Osteoblast (primary cell): ENCODE data around the gene CCDC87. TPM values are rescaled to one million over a fixed set of nuclear protein-coding genes. Genes with fewer than 3 reads are reported as not detected.

Experiments
- DNase-seq: peaks from one replicate; pipeline ENCODE4 v3.0.0; 2011; ENCODE audit warnings: low spot score, mixed read lengths; ENCODE audit not compliant: insufficient read length; ENCODE audit errors: missing footprints
- H2AFZ ChIP-seq: 2 replicates; pipeline ENCODE4 v1.6.0; 2011; ENCODE audit warnings: mild to moderate bottlenecking, low read length
- H3K27ac ChIP-seq: 2 replicates; pipeline ENCODE4 v1.5.1; 2011; ENCODE audit warnings: mild to moderate bottlenecking, low read depth, low read length, moderate library complexity
- H3K27me3 ChIP-seq: 2 replicates; pipeline ENCODE4 v1.6.0; 2012; ENCODE audit warnings: mild to moderate bottlenecking, control low read depth, inconsistent platforms, low read length, moderate library complexity; ENCODE audit not compliant: insufficient read depth
- H3K36me3 ChIP-seq: 2 replicates; pipeline ENCODE4 v1.5.1; 2011; ENCODE audit warnings: mild to moderate bottlenecking, low read length, control low read depth, moderate library complexity; ENCODE audit not compliant: insufficient read depth
- H3K4me1 ChIP-seq: 2 replicates; pipeline ENCODE4 v1.5.1; 2011; ENCODE audit warnings: mild to moderate bottlenecking, low read length, control low read depth, moderate library complexity; ENCODE audit not compliant: insufficient read depth
- H3K4me2 ChIP-seq: 2 replicates; pipeline ENCODE4 v1.6.0; 2011; ENCODE audit warnings: mild to moderate bottlenecking, low read length; ENCODE audit not compliant: insufficient read depth
- H3K4me3 ChIP-seq: fragments of 200-600 bp; sonication (generic); 3 replicates; pipeline ENCODE4 v1.5.1; 2012; ENCODE audit warnings: mild to moderate bottlenecking, low read length, inconsistent platforms; ENCODE audit not compliant: insufficient read depth
- H3K79me2 ChIP-seq: 2 replicates; pipeline ENCODE4 v1.6.0; 2012; ENCODE audit warnings: mild to moderate bottlenecking, low read length, control low read depth, inconsistent platforms; ENCODE audit not compliant: insufficient read depth
- H3K9me3 ChIP-seq: 2 replicates; pipeline ENCODE4 v1.5.1; 2011; ENCODE audit warnings: low read depth, low read length, control low read depth
- H4K20me1 ChIP-seq: 2 replicates; pipeline ENCODE4 v1.6.0; 2012; ENCODE audit warnings: mild to moderate bottlenecking, low read length, control low read depth; ENCODE audit not compliant: insufficient read depth
- CTCF ChIP-seq: IDR thresholded peaks from 2 replicates; pipeline ENCODE4 v1.5.1; 2011; ENCODE audit warnings: mild to moderate bottlenecking, low read depth, low read length, moderate library complexity; ENCODE audit errors: extremely low read depth
- total RNA-seq: library from RNA; depleted of rRNA; stranded (reverse); fragments of >200 nt; gene quantifications from 2 replicates; pipeline ENCODE4 v1.2.3, GENCODE V29; 2012

Gene CCDC87
- total RNA-seq, 1 donor = 1.1 TPM

GRCh38 chr11:66600631-66601233, 7.9 kb upstream of the CCDC87 start:
- peak; percentile 93 for DNase-seq
- Histone ChIP-seq H3K79me2 (peaks cover 22% of the 10 kb centered on the region), H3K27ac (peak overlapping the region; percentile 57), H3K4me1 (peaks cover 37% of the 10 kb centered on the region), H3K4me3 (peak overlapping the region; percentile 1), H2AFZ (no peak overlapping the region), H3K9me3 (no peaks in the 10 kb centered on the region), H4K20me1 (peaks cover 11% of the 10 kb centered on the region), H3K36me3 (peaks cover 26% of the 10 kb centered on the region), H3K27me3 (no peaks in the 10 kb centered on the region), H3K4me2 (peak overlapping the region; percentile 21)
- TF ChIP-seq CTCF = no peak

GRCh38 chr11:66600219-66600618, 7.4 kb upstream of the CCDC87 start:
- Histone ChIP-seq H2AFZ (no peak overlapping the region), H3K4me1 (peaks cover 42% of the 10 kb centered on the region), H3K27me3 (no peaks in the 10 kb centered on the region), H3K36me3 (peaks cover 23% of the 10 kb centered on the region), H3K4me2 (peak overlapping the region; percentile 21), H3K79me2 (peaks cover 23% of the 10 kb centered on the region), H3K4me3 (peak overlapping the region; percentile 1), H3K9me3 (no peaks in the 10 kb centered on the region), H4K20me1 (peaks cover 11% of the 10 kb centered on the region), H3K27ac (peak overlapping the region; percentile 57)
- TF ChIP-seq CTCF = no peak
- DNase-seq = no peak

- H4K20me1 ChIP-seq = peaks cover 11% of the 10 kb centered on the region
- peaks cover 51% of the 10 kb centered on the region for H3K4me1 ChIP-seq
- no peak for TF ChIP-seq CTCF
- peaks cover 30% of the 10 kb centered on the region for H3K79me2 ChIP-seq
- DNase-seq = no peak
- H3K9me3 ChIP-seq = no peaks in the 10 kb centered on the region
- no peak overlapping the region for H2AFZ ChIP-seq
- peaks cover 11% of the 10 kb centered on the region for H3K36me3 ChIP-seq
- no peaks in the 10 kb centered on the region for H3K27me3 ChIP-seq
- no peak overlapping the region for H3K27ac ChIP-seq
- H3K4me2 ChIP-seq = no peak overlapping the region
- no peak overlapping the region for H3K4me3 ChIP-seq
Observed at GRCh38 chr11:66598993-66599392, 6.1 kb upstream of the CCDC87 start.

GRCh38 chr11:66595245-66595904, 2.5 kb upstream of the CCDC87 start:
- Histone ChIP-seq H3K36me3 (peaks cover 11% of the 10 kb centered on the region), H3K27ac (peak overlapping the region; percentile 68), H3K27me3 (no peaks in the 10 kb centered on the region), H3K4me2 (peak overlapping the region; percentile 62), H4K20me1 (peaks cover 7% of the 10 kb centered on the region), H2AFZ (peak overlapping the region; percentile 47), H3K79me2 (peaks cover 43% of the 10 kb centered on the region), H3K4me1 (peaks cover 32% of the 10 kb centered on the region), H3K9me3 (no peaks in the 10 kb centered on the region), H3K4me3 (peak overlapping the region; percentile 37)
- no peak for TF ChIP-seq CTCF
- peak; percentile 95 for DNase-seq
